HEK293 (cell line): Measurements from ENCODE around the gene ADRB1.

Experiments used
- CTCF ChIA-PET: fragments of 350-600 bp; formaldehyde crosslinking; extraction: SDS; loops from one replicate; lab custom pipeline; 2021; ENCODE audit warnings: antibody characterized with exemption; lab: Yijun Ruan, JAX
- POLR2A ChIA-PET: fragments of 300-600 bp; formaldehyde crosslinking; extraction: SDS; loops from one replicate; lab custom pipeline; 2020; ENCODE audit warnings: antibody characterized with exemption, inconsistent platforms; lab: Yijun Ruan, JAX
- H3K27ac ChIP-seq: fragments of 200-500 bp; sonication (Bioruptor generic); 2 replicates; pipeline ENCODE4 v1.5.1; 2014; ENCODE audit warnings: low read depth, low read length, control low read depth, inconsistent platforms; ENCODE audit errors: extremely low read depth
- H3K36me3 ChIP-seq, 2 experiments: fragments of 200-500 bp in 1 of 2; sonication (Bioruptor generic) in 1 of 2; 1 replicate in 1 of 2; 2 replicates in 1 of 2; pipeline ENCODE4 v1.5.1; 2014 to 2017; ENCODE audit warnings: inconsistent platforms in 2 of 2, low read length in 2 of 2; ENCODE audit not compliant: control insufficient read depth in 2 of 2, insufficient read depth in 1 of 2
- H3K4me1 ChIP-seq: fragments of 200-500 bp; sonication (Bioruptor generic); 2 replicates; pipeline ENCODE4 v1.5.1; 2014; ENCODE audit warnings: mild to moderate bottlenecking, low read length, inconsistent platforms; ENCODE audit not compliant: control insufficient read depth, insufficient read depth
- H3K4me3 ChIP-seq: 2 replicates; pipeline ENCODE4 v1.5.1; 2011; ENCODE audit warnings: low read depth, mild to moderate bottlenecking, control low read depth, low read length, moderate library complexity
- H3K9me3 ChIP-seq: fragments of 200-500 bp; sonication (Bioruptor generic); 2 replicates; pipeline ENCODE4 v1.5.1; 2014; ENCODE audit warnings: low read depth, low read length, inconsistent platforms; ENCODE audit not compliant: control insufficient read depth, insufficient read depth
- AEBP2 ChIP-seq: fragments of 450-650 bp; formaldehyde crosslinking; IDR thresholded peaks from 2 replicates; pipeline ENCODE4 v1.5.1; 2016; ENCODE audit warnings: missing biosample characterization, missing genetic modification characterization, borderline replicate concordance
- BCL11A ChIP-seq: fragments of 450-650 bp; formaldehyde crosslinking; IDR thresholded peaks from 2 replicates; pipeline ENCODE4 v1.5.1; 2016; ENCODE audit warnings: low read depth, missing biosample characterization, missing genetic modification characterization
- ELK4 ChIP-seq: IDR thresholded peaks from 2 replicates; pipeline ENCODE4 v1.6.1; 2011; ENCODE audit warnings: mild to moderate bottlenecking, low read depth, low read length, borderline replicate concordance
- HOXA7 ChIP-seq: sonication (generic); formaldehyde crosslinking; IDR thresholded peaks from 2 replicates; pipeline ENCODE4 v1.8.1; 2022; ENCODE audit warnings: missing genetic modification reagents, borderline replicate concordance
- PRDM1 ChIP-seq: fragments of 450-650 bp; formaldehyde crosslinking; IDR thresholded peaks from 2 replicates; pipeline ENCODE4; 2016; ENCODE audit warnings: missing biosample characterization, missing genetic modification characterization
- PRDM6 ChIP-seq: fragments of 450-650 bp; formaldehyde crosslinking; IDR thresholded peaks from 2 replicates; pipeline ENCODE4 v1.5.1; 2017; ENCODE audit warnings: missing biosample characterization, missing genetic modification characterization
- RBAK ChIP-seq: fragments of 450-650 bp; formaldehyde crosslinking; IDR thresholded peaks from 2 replicates; pipeline ENCODE4 v1.5.1; 2016; ENCODE audit warnings: missing biosample characterization, missing genetic modification characterization
- SCRT2 ChIP-seq: fragments of 450-650 bp; formaldehyde crosslinking; IDR thresholded peaks from 2 replicates; pipeline ENCODE4 v1.5.1; 2016; ENCODE audit warnings: missing biosample characterization, missing genetic modification characterization
- ZNF18 ChIP-seq: fragments of 450-650 bp; formaldehyde crosslinking; IDR thresholded peaks from 2 replicates; pipeline ENCODE4 v1.5.1; 2016; ENCODE audit warnings: missing biosample characterization, missing genetic modification characterization
- ZNF2 ChIP-seq: fragments of 450-650 bp; formaldehyde crosslinking; IDR thresholded peaks from 2 replicates; pipeline ENCODE4 v1.5.1; 2016; ENCODE audit warnings: missing biosample characterization, missing genetic modification characterization
- ZNF416 ChIP-seq: fragments of 450-650 bp; formaldehyde crosslinking; IDR thresholded peaks from 2 replicates; pipeline ENCODE4 v1.5.1; 2016; ENCODE audit warnings: missing biosample characterization, missing genetic modification characterization
- ZNF529 ChIP-seq: fragments of 450-650 bp; formaldehyde crosslinking; IDR thresholded peaks from 2 replicates; pipeline ENCODE4 v1.5.1; 2017; ENCODE audit warnings: missing genetic modification characterization, missing biosample characterization; ENCODE audit not compliant: insufficient replicate concordance
- ZNF580 ChIP-seq: fragments of 450-650 bp; formaldehyde crosslinking; IDR thresholded peaks from 2 replicates; pipeline ENCODE4 v1.5.1; 2016; ENCODE audit warnings: missing biosample characterization, missing genetic modification characterization
- ZNF596 ChIP-seq: fragments of 450-650 bp; IDR thresholded peaks from 2 replicates; pipeline ENCODE4 v1.5.0; 2018; ENCODE audit warnings: missing biosample characterization, mild to moderate bottlenecking, missing genetic modification characterization, moderate library complexity
- ZNF701 ChIP-seq: fragments of 450-650 bp; formaldehyde crosslinking; IDR thresholded peaks from 2 replicates; pipeline ENCODE4 v1.5.1; 2016; ENCODE audit warnings: missing biosample characterization, missing genetic modification characterization
- ZNF704 ChIP-seq: fragments of 450-650 bp; formaldehyde crosslinking; IDR thresholded peaks from 2 replicates; pipeline ENCODE4 v1.5.1; 2016; ENCODE audit warnings: missing biosample characterization, missing genetic modification characterization
- ZNF707 ChIP-seq: fragments of 450-650 bp; formaldehyde crosslinking; IDR thresholded peaks from 2 replicates; pipeline ENCODE4 v1.5.1; 2016; ENCODE audit warnings: missing biosample characterization, missing genetic modification characterization

Gene ADRB1

GRCh38 chr10:114046087-114046458 lies 2.4 kb downstream of the ADRB1 start:
- Histone ChIP-seq H3K36me3 (no peaks in the 10 kb centered on the region), H3K4me3 (no peak overlapping the region), H3K4me1 (0 out of 2 replicates have a peak, but pooled peaks cover 2% of the 10 kb centered on the region), H3K9me3 (no peaks in the 10 kb centered on the region), H3K27ac (no peak overlapping the region)
- CTCF ChIA-PET: no interaction called here
- TF ChIP-seq ZNF18 (tag by site-specific recombination): no peak
- TF ChIP-seq ZNF596: 0 out of 2 replicates have a peak, but pooled peaks have one; percentile 17
- peak; percentile 5; the same call in 1 of the 2 replicates for TF ChIP-seq PRDM1 (tag by site-specific recombination)
- POLR2A ChIA-PET: no interaction called here

- no peaks in the 10 kb centered on the region for H3K9me3 ChIP-seq
- H3K27ac ChIP-seq: no peak overlapping the region
- 0 out of 2 replicates have a peak, but pooled peaks cover 2% of the 10 kb centered on the region for H3K4me1 ChIP-seq
- H3K4me3 ChIP-seq: no peak overlapping the region
- CTCF ChIA-PET: no interaction called here
- H3K36me3 ChIP-seq: no peaks in the 10 kb centered on the region
- TF ChIP-seq ZNF2: no peak
- TF ChIP-seq ZNF416 (tag by site-specific recombination): no peak
- no peak for TF ChIP-seq ZNF580 (tag by site-specific recombination)
- no peak for TF ChIP-seq BCL11A (tag by site-specific recombination)
- TF ChIP-seq ZNF704 (tag by site-specific recombination): no peak
- TF ChIP-seq ZNF707 (tag by site-specific recombination): no peak
- TF ChIP-seq ELK4: no peak
- TF ChIP-seq AEBP2 (tag by site-specific recombination): no peak
- no peak for TF ChIP-seq RBAK (tag by site-specific recombination)
- TF ChIP-seq HOXA7 (CRISPR knock-in tag): no peak
- TF ChIP-seq ZNF529: no peak
- TF ChIP-seq, all 188 proteins: peak for 0
- POLR2A ChIA-PET: no interaction called here
These were observed 4.8 kb downstream of the ADRB1 start for GRCh38 chr10:114048472-114048871.

GRCh38 chr10:114051714-114052113 lies 8.0 kb downstream of the ADRB1 start:
- TF ChIP-seq SCRT2 (tag by site-specific recombination): peak; percentile 23; the same call in 1 of the 2 replicates
- TF ChIP-seq PRDM6 (tag by site-specific recombination): peak; percentile 62
- no peak for TF ChIP-seq ZNF701 (tag by site-specific recombination)
- Histone ChIP-seq H3K4me1 (no peaks in the 10 kb centered on the region), H3K9me3 (no peaks in the 10 kb centered on the region), H3K27ac (no peak overlapping the region), H3K4me3 (no peak overlapping the region), H3K36me3 (no peaks in the 10 kb centered on the region)
- ChIA-PET CTCF (no interaction called here), POLR2A (no interaction called here)
